ENCODE measurements around the gene CPLX1.

CPLX1 gene

GRCh38 chr4:831483-831805 lies 5.5 kb upstream of the CPLX1 start:
- no peak for DNase-seq

- DNase-seq: no peak
These were observed 4.9 kb upstream of the CPLX1 start for GRCh38 chr4:830601-831482.

GRCh38 chr4:829761-830600 lies 4.1 kb upstream of the CPLX1 start:
- no peak for DNase-seq

GRCh38 chr4:829291-829690 lies 3.4 kb upstream of the CPLX1 start:
- DNase-seq: no peak

GRCh38 chr4:828641-829271 lies 2.8 kb upstream of the CPLX1 start:
- DNase-seq: no peak

GRCh38 chr4:827209-828081 lies 1.5 kb upstream of the CPLX1 start:
- no peak for DNase-seq

GRCh38 chr4:826508-827208 lies 729 bp upstream of the CPLX1 start:
- DNase-seq: peak in 1 of 2 experiments; percentile 10

GRCh38 chr4:825063-825970 lies 612 bp downstream of the CPLX1 start:
- peak in 1 of 2 experiments; percentile 30 for DNase-seq

GRCh38 chr4:824461-825062 lies 1.4 kb downstream of the CPLX1 start:
- no peak for DNase-seq

GRCh38 chr4:823761-824460 lies 2.0 kb downstream of the CPLX1 start:
- no peak for DNase-seq

GRCh38 chr4:823176-823760 lies 2.7 kb downstream of the CPLX1 start:
- DNase-seq: no peak

- DNase-seq: no peak
These were observed 3.4 kb downstream of the CPLX1 start for GRCh38 chr4:822361-823175.

- DNase-seq: no peak
These were observed 4.3 kb downstream of the CPLX1 start for GRCh38 chr4:821631-822030.

- DNase-seq: no peak
These were observed 4.7 kb downstream of the CPLX1 start for GRCh38 chr4:821181-821591.

GRCh38 chr4:820230-821172 lies 5.4 kb downstream of the CPLX1 start:
- DNase-seq: no peak

GRCh38 chr4:819401-820229 lies 6.3 kb downstream of the CPLX1 start:
- no peak for DNase-seq
